HCT116 (cell line): ENCODE data around the gene PIGO.

Source experiments
- ATF3 ChIP-seq: IDR thresholded peaks from 2 replicates; pipeline ENCODE4 v1.6.1; 2012
- EZH2 ChIP-seq: fragments of 200-600 bp; sonication (generic); IDR thresholded peaks from 2 replicates; pipeline ENCODE4 v1.6.1; 2017; ENCODE audit warnings: antibody characterized with exemption, mixed run types
- EZH2phosphoT487 ChIP-seq: fragments of 200-600 bp; IDR thresholded peaks from 2 replicates; pipeline ENCODE4 v1.6.1; 2018; ENCODE audit warnings: antibody characterized with exemption, borderline replicate concordance
- POLR2A ChIP-seq: IDR thresholded peaks from 2 replicates; pipeline ENCODE4 v1.7.0; 2011; ENCODE audit warnings: borderline replicate concordance; ENCODE audit not compliant: insufficient read depth, insufficient read length; ENCODE audit errors: extremely low read depth
- POLR2AphosphoS5 ChIP-seq: IDR thresholded peaks from 2 replicates; pipeline ENCODE4 v1.6.1; 2011; ENCODE audit warnings: mild to moderate bottlenecking, low read depth, low read length, moderate library complexity
- RAD21 ChIP-seq: IDR thresholded peaks from 2 replicates; pipeline ENCODE4 v1.6.1; 2012; ENCODE audit warnings: low read depth, mild to moderate bottlenecking
- SIN3A ChIP-seq: IDR thresholded peaks from 2 replicates; pipeline ENCODE4 v1.6.1; 2012; ENCODE audit warnings: low read depth
- SP1 ChIP-seq: IDR thresholded peaks from 2 replicates; pipeline ENCODE4 v1.6.1; 2012; ENCODE audit warnings: low read depth
- TF ChIP-seq, protein P1 (sequence below), 3 experiments: fragments of 200-600 bp in 1 of 3; sonication (generic) in 1 of 3; IDR thresholded peaks in 2 of 3; conservative IDR thresholded peaks in 1 of 3; 2 replicates each; pipeline ENCODE4 v1.5.1; 2012 to 2017; ENCODE audit warnings: low read depth in 2 of 3, low read length in 2 of 3, antibody characterized with exemption in 1 of 3, borderline replicate concordance in 1 of 3, control low read depth in 1 of 3, mild to moderate bottlenecking in 1 of 3, mixed read lengths in 1 of 3, mixed run types in 1 of 3, moderate library complexity in 1 of 3; ENCODE audit not compliant: insufficient read depth in 1 of 3
- TF ChIP-seq, protein P2 (sequence below): IDR thresholded peaks from 2 replicates; pipeline ENCODE4 v1.6.1; 2012

DNA sequence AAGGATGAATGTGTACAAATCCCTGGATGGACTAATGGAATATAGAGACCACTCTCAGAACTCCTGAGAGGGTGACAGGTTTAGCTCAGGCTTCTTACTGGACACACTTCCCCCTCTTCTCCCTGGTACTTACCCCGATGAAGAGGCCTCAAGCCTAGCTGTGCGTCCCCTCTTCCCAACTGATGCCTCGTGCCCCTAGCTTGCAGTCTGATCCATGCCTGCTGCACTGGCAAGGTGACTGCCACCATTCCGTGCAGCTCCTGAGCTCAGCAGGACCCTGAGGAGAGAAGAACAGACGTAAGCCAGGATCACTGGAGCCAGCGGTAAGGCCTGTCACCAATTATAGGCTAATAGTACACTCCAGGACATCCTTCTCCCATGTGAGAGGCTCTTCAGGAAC lies 12.1 kb upstream of the PIGO start:
- TF ChIP-seq, protein P1, sequence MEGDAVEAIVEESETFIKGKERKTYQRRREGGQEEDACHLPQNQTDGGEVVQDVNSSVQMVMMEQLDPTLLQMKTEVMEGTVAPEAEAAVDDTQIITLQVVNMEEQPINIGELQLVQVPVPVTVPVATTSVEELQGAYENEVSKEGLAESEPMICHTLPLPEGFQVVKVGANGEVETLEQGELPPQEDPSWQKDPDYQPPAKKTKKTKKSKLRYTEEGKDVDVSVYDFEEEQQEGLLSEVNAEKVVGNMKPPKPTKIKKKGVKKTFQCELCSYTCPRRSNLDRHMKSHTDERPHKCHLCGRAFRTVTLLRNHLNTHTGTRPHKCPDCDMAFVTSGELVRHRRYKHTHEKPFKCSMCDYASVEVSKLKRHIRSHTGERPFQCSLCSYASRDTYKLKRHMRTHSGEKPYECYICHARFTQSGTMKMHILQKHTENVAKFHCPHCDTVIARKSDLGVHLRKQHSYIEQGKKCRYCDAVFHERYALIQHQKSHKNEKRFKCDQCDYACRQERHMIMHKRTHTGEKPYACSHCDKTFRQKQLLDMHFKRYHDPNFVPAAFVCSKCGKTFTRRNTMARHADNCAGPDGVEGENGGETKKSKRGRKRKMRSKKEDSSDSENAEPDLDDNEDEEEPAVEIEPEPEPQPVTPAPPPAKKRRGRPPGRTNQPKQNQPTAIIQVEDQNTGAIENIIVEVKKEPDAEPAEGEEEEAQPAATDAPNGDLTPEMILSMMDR (IDR thresholded peaks at IDR 0.05 in 2 of 3, conservative IDR thresholded peaks at IDR 0.05 in 1 of 3; ENCODE audit: borderline replicate concordance in 1 of 3, insufficient read depth in 1 of 3, low read depth in 2 of 3, low read length in 2 of 3): no peak
- no peak for TF ChIP-seq POLR2A
- no peak for TF ChIP-seq EZH2
- no peak for TF ChIP-seq POLR2AphosphoS5
- no peak for TF ChIP-seq RAD21
- no peak for TF ChIP-seq ATF3
- TF ChIP-seq, protein P2, sequence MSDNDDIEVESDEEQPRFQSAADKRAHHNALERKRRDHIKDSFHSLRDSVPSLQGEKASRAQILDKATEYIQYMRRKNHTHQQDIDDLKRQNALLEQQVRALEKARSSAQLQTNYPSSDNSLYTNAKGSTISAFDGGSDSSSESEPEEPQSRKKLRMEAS: no peak
- no peak for TF ChIP-seq EZH2phosphoT487
- no peak for TF ChIP-seq SP1
- TF ChIP-seq SIN3A: no peak
